22Rv1 (cell line): ENCODE measurements around the gene MYL4.
"Not testable (repeated sequence)": the region's sequence is repeated elsewhere in the genome, so short reads cannot be mapped to it uniquely, and the experiment has no call there.

ENCODE experiments used
- H3K27ac ChIP-seq: fragments of 450-650 bp; 2 replicates; pipeline ENCODE4 v1.5.1; 2017
- ZFX ChIP-seq: fragments of 450-650 bp; IDR thresholded peaks from 2 replicates; pipeline ENCODE4 v1.6.1; 2017; ENCODE audit warnings: antibody characterized with exemption, borderline replicate concordance
- TF ChIP-seq, protein P1 (sequence below): fragments of 450-650 bp; IDR thresholded peaks from 2 replicates; pipeline ENCODE4 v1.5.1; 2017; ENCODE audit warnings: mild to moderate bottlenecking

Gene MYL4

DNA sequence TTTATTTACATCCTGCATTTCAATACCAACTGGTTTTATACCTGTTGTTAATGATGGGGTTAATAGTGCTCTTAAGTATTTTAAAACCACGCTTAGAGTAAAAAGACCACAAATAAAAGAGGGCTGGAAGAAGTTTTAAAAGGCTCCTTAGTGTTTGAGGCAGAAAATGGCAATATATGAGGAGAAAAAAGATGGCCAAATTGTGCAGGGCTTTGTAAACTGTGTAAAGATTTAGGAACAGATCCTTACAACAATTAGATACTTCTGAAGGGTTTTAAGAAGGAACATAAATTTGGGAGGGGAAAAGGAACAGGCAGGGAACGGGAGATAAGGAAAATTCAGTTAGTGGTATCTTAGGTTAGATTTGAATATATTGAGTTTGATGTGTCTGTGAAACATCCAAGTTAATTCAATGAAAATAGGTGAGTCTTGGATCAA is 32.7 kb upstream of the MYL4 start:
- no peak overlapping the region for H3K27ac ChIP-seq
- TF ChIP-seq, protein P1, sequence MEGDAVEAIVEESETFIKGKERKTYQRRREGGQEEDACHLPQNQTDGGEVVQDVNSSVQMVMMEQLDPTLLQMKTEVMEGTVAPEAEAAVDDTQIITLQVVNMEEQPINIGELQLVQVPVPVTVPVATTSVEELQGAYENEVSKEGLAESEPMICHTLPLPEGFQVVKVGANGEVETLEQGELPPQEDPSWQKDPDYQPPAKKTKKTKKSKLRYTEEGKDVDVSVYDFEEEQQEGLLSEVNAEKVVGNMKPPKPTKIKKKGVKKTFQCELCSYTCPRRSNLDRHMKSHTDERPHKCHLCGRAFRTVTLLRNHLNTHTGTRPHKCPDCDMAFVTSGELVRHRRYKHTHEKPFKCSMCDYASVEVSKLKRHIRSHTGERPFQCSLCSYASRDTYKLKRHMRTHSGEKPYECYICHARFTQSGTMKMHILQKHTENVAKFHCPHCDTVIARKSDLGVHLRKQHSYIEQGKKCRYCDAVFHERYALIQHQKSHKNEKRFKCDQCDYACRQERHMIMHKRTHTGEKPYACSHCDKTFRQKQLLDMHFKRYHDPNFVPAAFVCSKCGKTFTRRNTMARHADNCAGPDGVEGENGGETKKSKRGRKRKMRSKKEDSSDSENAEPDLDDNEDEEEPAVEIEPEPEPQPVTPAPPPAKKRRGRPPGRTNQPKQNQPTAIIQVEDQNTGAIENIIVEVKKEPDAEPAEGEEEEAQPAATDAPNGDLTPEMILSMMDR = no peak
- no peak for TF ChIP-seq ZFX

DNA sequence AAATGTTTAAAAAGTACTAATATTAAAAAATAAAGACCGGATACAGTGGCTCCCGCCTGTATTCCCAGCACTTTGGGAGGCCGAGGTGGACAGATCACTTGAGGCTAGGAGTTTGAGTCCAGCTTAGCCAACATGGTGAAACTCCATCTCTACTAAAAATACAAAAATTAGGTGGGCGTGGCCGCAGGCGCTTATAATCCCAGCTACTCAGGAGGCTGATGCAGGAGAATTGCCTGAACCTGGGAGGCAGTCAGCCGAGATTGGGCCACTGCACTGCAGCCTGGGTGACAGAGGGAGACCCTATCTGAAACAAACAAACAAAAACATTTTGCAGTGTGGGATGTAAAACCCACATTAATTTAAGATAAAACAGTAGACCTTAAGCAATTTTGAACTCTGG is 31.9 kb upstream of the MYL4 start:
- H3K27ac ChIP-seq = no peak overlapping the region
- TF ChIP-seq, protein P1 = no peak
- TF ChIP-seq ZFX = no peak

DNA sequence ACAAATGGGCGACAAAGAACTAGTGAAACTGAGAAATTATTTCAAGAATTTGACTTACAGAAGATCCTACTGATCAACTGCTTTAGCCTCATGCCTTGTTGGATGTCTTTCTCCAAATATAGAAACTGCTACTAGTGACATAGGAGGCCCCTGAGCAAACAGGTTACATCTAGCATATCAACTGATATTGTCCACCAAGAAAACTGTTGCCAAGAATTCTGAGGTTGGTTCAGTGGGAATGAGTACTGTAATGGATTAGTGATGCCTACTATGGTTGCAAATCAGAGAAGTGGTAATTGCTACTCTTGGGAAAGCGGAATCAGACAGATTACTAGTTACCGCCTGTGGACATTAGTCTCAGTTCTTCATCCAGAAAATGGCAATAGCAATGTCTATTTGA is 30.0 kb upstream of the MYL4 start:
- H3K27ac ChIP-seq = no peak overlapping the region
- TF ChIP-seq, protein P1 = no peak
- no peak for TF ChIP-seq ZFX

DNA sequence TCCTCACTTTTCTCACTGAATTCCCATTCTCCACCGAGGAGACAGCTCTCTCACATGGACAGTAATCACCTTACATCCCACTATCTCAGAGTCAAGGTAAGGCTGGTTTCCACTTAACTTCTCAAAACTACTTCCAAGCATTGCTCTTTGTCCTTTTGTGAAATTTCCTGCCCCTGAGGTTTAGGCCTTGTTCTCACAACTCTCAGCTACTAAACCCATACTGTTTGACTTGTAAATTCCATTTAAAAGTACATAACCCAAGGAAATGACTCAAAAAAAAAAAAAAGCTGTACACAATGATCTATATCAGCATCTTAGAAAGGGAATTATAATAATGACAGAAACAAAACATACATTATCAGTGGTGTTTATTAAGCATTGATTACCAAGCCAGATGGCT is 28.8 kb upstream of the MYL4 start:
- H3K27ac ChIP-seq = no peak overlapping the region
- TF ChIP-seq ZFX = no peak
- TF ChIP-seq, protein P1 = no peak

DNA sequence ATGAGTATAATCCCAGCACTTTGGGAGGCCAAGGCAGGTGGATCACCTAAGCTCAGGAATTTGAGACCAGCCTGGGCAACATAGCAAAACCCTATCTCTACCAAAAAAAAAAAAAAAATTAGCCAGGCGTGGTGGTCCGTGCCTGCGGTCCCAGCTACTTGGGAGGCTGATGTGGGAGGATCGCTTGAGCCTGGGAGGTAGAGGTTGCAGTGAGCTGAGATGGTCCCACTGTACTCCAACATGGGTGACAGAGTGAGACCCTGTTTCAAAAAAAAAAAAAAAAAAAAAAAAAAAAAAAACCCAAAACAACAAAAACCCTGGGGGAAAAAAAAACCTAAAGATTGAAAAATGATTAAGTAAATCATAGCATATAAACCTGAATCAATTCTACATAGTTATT is 28.2 kb upstream of the MYL4 start:
- H3K27ac ChIP-seq = not testable (repeated sequence)

DNA sequence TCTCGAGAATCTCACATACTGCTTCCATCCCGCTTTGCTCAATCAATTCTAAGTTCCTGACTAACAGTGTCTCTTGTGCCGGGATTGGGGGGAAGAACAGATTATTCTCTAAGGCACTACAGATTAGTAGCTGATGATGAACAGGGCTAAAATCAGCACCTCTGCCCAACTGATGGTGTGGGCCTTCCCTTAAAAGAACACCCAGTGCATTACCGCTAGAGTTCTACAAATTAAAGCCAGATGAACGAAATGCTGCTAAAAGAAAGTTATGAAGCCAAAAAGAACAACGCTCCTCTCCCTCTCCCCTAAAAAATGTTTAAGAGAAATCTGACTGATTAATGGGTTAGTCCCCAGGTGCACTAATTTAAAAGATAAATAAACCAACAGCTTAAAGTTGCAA is 24.5 kb upstream of the MYL4 start:
- no peak for TF ChIP-seq ZFX
- TF ChIP-seq, protein P1 = no peak
- no peak overlapping the region for H3K27ac ChIP-seq

DNA sequence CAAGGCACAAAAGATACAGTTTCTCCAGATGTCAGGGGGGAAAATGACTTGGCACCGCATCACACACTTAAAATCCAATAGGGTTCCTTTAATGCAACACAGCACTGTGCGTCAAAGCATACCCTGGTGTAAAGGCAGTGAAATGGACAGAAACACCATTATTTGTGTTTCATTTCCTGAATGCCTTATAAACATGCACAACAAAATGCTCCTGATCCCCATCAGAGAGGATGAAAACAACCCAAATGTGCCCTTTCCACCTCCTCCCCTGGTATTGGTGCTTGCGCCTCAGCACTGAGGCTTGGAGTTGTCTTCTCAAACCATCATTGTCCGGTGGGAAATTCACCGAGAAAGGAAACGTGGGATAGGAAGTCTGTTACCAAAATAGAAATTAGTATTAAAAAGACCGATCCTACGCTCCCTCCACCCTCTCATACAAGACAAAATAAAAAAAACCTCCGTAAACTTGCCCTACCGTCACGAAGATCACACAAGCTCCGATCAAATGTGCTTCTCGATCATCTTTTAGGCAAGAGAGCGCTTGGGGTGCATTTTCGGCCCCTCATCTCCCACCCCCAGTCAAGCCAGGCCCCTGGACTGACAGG is 20.8 kb upstream of the MYL4 start:
- peak overlapping the region; percentile 88 for H3K27ac ChIP-seq
- TF ChIP-seq, protein P1 = no peak
- no peak for TF ChIP-seq ZFX
